CD4-positive, alpha-beta T cell treated with Interleukin-17A for 4 hours (primary cell): ENCODE measurements around the gene PLEKHA8.

Source experiments
- DNase-seq: peaks from one replicate; pipeline ENCODE4 v3.0.0-alpha.2; 2020; ENCODE audit warnings: mixed read lengths

Gene PLEKHA8

GRCh38 chr7:30171766-30172447, 143.7 kb downstream of the PLEKHA8 start:
- DNase-seq, result no peak

GRCh38 chr7:30172451-30172850, 144.2 kb downstream of the PLEKHA8 start:
- DNase-seq, result no peak

GRCh38 chr7:30173058-30173897, 145.1 kb downstream of the PLEKHA8 start:
- DNase-seq, result no peak

- no peak for DNase-seq
Observed at GRCh38 chr7:30175180-30175579, 147.0 kb downstream of the PLEKHA8 start.

- DNase-seq, result no peak
Observed at GRCh38 chr7:30175636-30176147, 147.5 kb downstream of the PLEKHA8 start.

GRCh38 chr7:30176463-30177109, 148.4 kb downstream of the PLEKHA8 start:
- DNase-seq, result no peak

GRCh38 chr7:30177186-30177585, 149.0 kb downstream of the PLEKHA8 start:
- no peak for DNase-seq

- DNase-seq, result no peak
Observed at GRCh38 chr7:30177965-30178364, 149.8 kb downstream of the PLEKHA8 start.

GRCh38 chr7:30178748-30179436, 150.7 kb downstream of the PLEKHA8 start:
- no peak for DNase-seq
